WTC11 (cell line): Measurements from ENCODE around the gene KRT82. TPM values are rescaled to one million over a fixed set of nuclear protein-coding genes. Genes with fewer than 3 reads are reported as not detected.

Source experiments
- ATAC-seq: fragments of 200-7000 bp; cut with Tn5 transposase; 2 replicates; pipeline ENCODE4 v1.10.0; 2021; ENCODE audit warnings: mild to moderate bottlenecking, moderate library complexity
- CTCF ChIA-PET: fragments of 300-600 bp; sonication (Branson Sonifier 250); formaldehyde crosslinking; loops from one replicate; lab custom pipeline; 2021; ENCODE audit warnings: antibody characterized with exemption; lab: Charles Lee
- POLR2A ChIA-PET: fragments of 350-600 bp; sonication (Branson Sonifier 250); formaldehyde crosslinking; loops from one replicate; lab custom pipeline; 2021; ENCODE audit warnings: antibody characterized with exemption; lab: Charles Lee
- DNase-seq: peaks from one replicate; pipeline ENCODE4 v3.0.0; 2021; ENCODE audit warnings: low spot score
- H3K27ac Mint-ChIP-seq: 2 replicates; pipeline ENCODE4 v1.8.0; 2021; ENCODE audit warnings: mixed read lengths
- H3K27me3 Mint-ChIP-seq: 2 replicates; pipeline ENCODE4 v1.8.0; 2021; ENCODE audit warnings: low read depth, mild to moderate bottlenecking, moderate library complexity, mixed read lengths
- H3K36me3 Mint-ChIP-seq: 2 replicates; pipeline ENCODE4 v1.8.0; 2021; ENCODE audit warnings: mixed read lengths
- H3K4me1 Mint-ChIP-seq: 2 replicates; pipeline ENCODE4 v1.8.0; 2022; ENCODE audit warnings: mixed read lengths
- H3K4me3 Mint-ChIP-seq: 2 replicates; pipeline ENCODE4 v1.8.0; 2021; ENCODE audit warnings: mild to moderate bottlenecking, moderate library complexity, mixed read lengths
- H3K9me3 Mint-ChIP-seq: 2 replicates; pipeline ENCODE4 v1.8.0; 2021; ENCODE audit warnings: mixed read lengths
- ATF1 ChIP-seq: sonication (generic); formaldehyde crosslinking; IDR thresholded peaks from 2 replicates; pipeline ENCODE4 v1.8.1; 2023; ENCODE audit warnings: mild to moderate bottlenecking, moderate library complexity, missing genetic modification reagents
- CDX4 ChIP-seq: fragments of 250-450 bp; sonication (Bioruptor Pico); IDR thresholded peaks from 2 replicates; pipeline ENCODE4 v1.9.0; 2021; ENCODE audit warnings: moderate library complexity, mild to moderate bottlenecking, inconsistent platforms, borderline replicate concordance
- CREB1 ChIP-seq: sonication (generic); formaldehyde crosslinking; IDR thresholded peaks from 2 replicates; pipeline ENCODE4 v1.8.0; 2023; ENCODE audit warnings: mild to moderate bottlenecking, missing genetic modification reagents
- E2F1 ChIP-seq: sonication (generic); formaldehyde crosslinking; IDR thresholded peaks from 2 replicates; pipeline ENCODE4 v1.8.0; 2022; ENCODE audit warnings: mild to moderate bottlenecking, missing genetic modification reagents
- E2F5 ChIP-seq: sonication (generic); formaldehyde crosslinking; IDR thresholded peaks from 2 replicates; pipeline ENCODE4 v1.8.1; 2022; ENCODE audit warnings: mild to moderate bottlenecking, moderate library complexity, missing genetic modification reagents
- ELF4 ChIP-seq: sonication (generic); formaldehyde crosslinking; IDR thresholded peaks from 2 replicates; pipeline ENCODE4 v1.8.1; 2022; ENCODE audit warnings: low read depth, mild to moderate bottlenecking, moderate library complexity, missing genetic modification reagents
- ERG ChIP-seq: fragments of 250-450 bp; sonication (Bioruptor Pico); IDR thresholded peaks from 2 replicates; pipeline ENCODE4 v1.8.0; 2021; ENCODE audit warnings: mild to moderate bottlenecking
- ETV6 ChIP-seq: sonication (generic); formaldehyde crosslinking; IDR thresholded peaks from 2 replicates; pipeline ENCODE4 v1.8.1; 2022; ENCODE audit warnings: mild to moderate bottlenecking, missing genetic modification reagents
- FOXK1 ChIP-seq: sonication (generic); formaldehyde crosslinking; IDR thresholded peaks from 2 replicates; pipeline ENCODE4 v1.8.0; 2022; ENCODE audit warnings: mild to moderate bottlenecking, moderate library complexity, missing genetic modification reagents
- FOXP4 ChIP-seq: sonication (generic); formaldehyde crosslinking; IDR thresholded peaks from 2 replicates; pipeline ENCODE4 v1.8.0; 2022; ENCODE audit warnings: mild to moderate bottlenecking, missing genetic modification reagents
- GABPB1 ChIP-seq: sonication (generic); formaldehyde crosslinking; IDR thresholded peaks from 2 replicates; pipeline ENCODE4 v1.8.1; 2023; ENCODE audit warnings: mild to moderate bottlenecking, missing genetic modification reagents
- HMGA2 ChIP-seq: fragments of 250-450 bp; sonication (Bioruptor Pico); IDR thresholded peaks from 2 replicates; pipeline ENCODE4 v1.4.0; 2021; ENCODE audit warnings: mild to moderate bottlenecking, moderate library complexity
- IRF1 ChIP-seq: sonication (generic); formaldehyde crosslinking; IDR thresholded peaks from 2 replicates; pipeline ENCODE4 v1.8.0; 2023; ENCODE audit warnings: missing genetic modification reagents
- KAT7 ChIP-seq: sonication (generic); formaldehyde crosslinking; IDR thresholded peaks from 2 replicates; pipeline ENCODE4 v1.8.1; 2023; ENCODE audit warnings: missing genetic modification reagents, mild to moderate bottlenecking, borderline replicate concordance
- MAX ChIP-seq: sonication (generic); formaldehyde crosslinking; IDR thresholded peaks from 2 replicates; pipeline ENCODE4 v1.8.0; 2022; ENCODE audit warnings: mild to moderate bottlenecking, missing genetic modification reagents
- NR1H2 ChIP-seq: sonication (generic); formaldehyde crosslinking; IDR thresholded peaks from 2 replicates; pipeline ENCODE4 v1.9.0; 2021; ENCODE audit warnings: mild to moderate bottlenecking, moderate library complexity, missing genetic modification reagents
- OVOL2 ChIP-seq: fragments of 250-450 bp; sonication (Bioruptor Pico); IDR thresholded peaks from 2 replicates; pipeline ENCODE4 v1.9.0; 2021; ENCODE audit warnings: mild to moderate bottlenecking, borderline replicate concordance
- SMAD3 ChIP-seq: sonication (generic); formaldehyde crosslinking; IDR thresholded peaks from 2 replicates; pipeline ENCODE4 v1.8.0; 2022; ENCODE audit warnings: missing genetic modification reagents, mild to moderate bottlenecking, borderline replicate concordance
- TP53 ChIP-seq: sonication (generic); formaldehyde crosslinking; IDR thresholded peaks from 2 replicates; pipeline ENCODE4 v1.8.1; 2023; ENCODE audit warnings: mild to moderate bottlenecking, missing genetic modification reagents
- USF2 ChIP-seq: sonication (generic); formaldehyde crosslinking; IDR thresholded peaks from 2 replicates; pipeline ENCODE4 v1.8.1; 2023; ENCODE audit warnings: mild to moderate bottlenecking, missing genetic modification reagents, moderate library complexity
- ZNF317 ChIP-seq: sonication (generic); formaldehyde crosslinking; IDR thresholded peaks from 2 replicates; pipeline ENCODE4 v1.8.1; 2023; ENCODE audit warnings: low read depth, mild to moderate bottlenecking, moderate library complexity, missing genetic modification reagents, borderline replicate concordance
- ZNF671 ChIP-seq: fragments of 250-450 bp; sonication (Bioruptor Pico); IDR thresholded peaks from 2 replicates; pipeline ENCODE4 v1.8.0; 2021; ENCODE audit warnings: mild to moderate bottlenecking
- total RNA-seq: library from RNA; stranded (reverse); gene quantifications from 3 replicates; pipeline ENCODE4 v1.2.3, GENCODE V29; 2021

The KRT82 gene
- total RNA-seq, 1 experiment from 2014 or later, result not detected

GRCh38 chr12:52378091-52378490, 28.0 kb downstream of the KRT82 start (continued):
- TF ChIP-seq FOXP4 (CRISPR knock-in tag), result no peak
- no peak for TF ChIP-seq CREB1 (CRISPR knock-in tag)
- TF ChIP-seq, all 79 proteins: peak for 0

- DNase-seq, result no peak
- POLR2A ChIA-PET, result no interaction called here
- H3K4me1 Mint-ChIP-seq, result no peaks in the 10 kb centered on the region
- H3K4me3 Mint-ChIP-seq, result no peak overlapping the region
- no peaks in the 10 kb centered on the region for H3K9me3 Mint-ChIP-seq
- no peak overlapping the region for H3K27ac Mint-ChIP-seq
- no peaks in the 10 kb centered on the region for H3K36me3 Mint-ChIP-seq
- H3K27me3 Mint-ChIP-seq, result no peaks in the 10 kb centered on the region; the same call in 1 of the 2 replicates
- TF ChIP-seq FOXK1 (no peak), ERG (CRISPR knock-in tag) (no peak), GABPB1 (CRISPR knock-in tag) (no peak), ATF1 (CRISPR knock-in tag) (no peak), NR1H2 (CRISPR knock-in tag) (no peak), ZNF317 (CRISPR knock-in tag) (no peak), ETV6 (no peak), OVOL2 (no peak), E2F5 (CRISPR knock-in tag) (no peak), MAX (CRISPR knock-in tag) (no peak), SMAD3 (CRISPR knock-in tag) (no peak), USF2 (no peak), ZNF671 (CRISPR knock-in tag) (no peak), ELF4 (no peak), IRF1 (CRISPR knock-in tag) (no peak), E2F1 (CRISPR knock-in tag) (no peak), CDX4 (no peak), KAT7 (CRISPR knock-in tag) (no peak), TP53 (no peak), HMGA2 (no peak)
- no peak for ATAC-seq
- CTCF ChIA-PET, result interaction anchor here (1.0 to 5.3 kb wide), 3 partner anchors 18 to 493 kb away, joined by 3 to 38 read pairs (median 4); no protein-coding TSS in a partner anchor
These were observed 28.9 kb downstream of the KRT82 start for GRCh38 chr12:52377266-52377665.
